ENCODE measurements around the gene CD44.

Gene CD44

GRCh38 chr11:35260342-35260985 lies 121.5 kb downstream of the CD44 start:
- TF ChIP-seq TSHZ2 (CRISPR knock-in tag; IDR thresholded peaks at IDR 0.05) (no peak), CSDC2 (CRISPR knock-in tag; IDR thresholded peaks at IDR 0.05) (no peak), ZFP3 (CRISPR knock-in tag; IDR thresholded peaks at IDR 0.05) (no peak), POU6F1 (CRISPR knock-in tag; IDR thresholded peaks at IDR 0.05; ENCODE audit: borderline replicate concordance, low read depth) (no peak), ZC3H10 (CRISPR knock-in tag; IDR thresholded peaks at IDR 0.05) (no peak), OSR1 (CRISPR knock-in tag; IDR thresholded peaks at IDR 0.05) (no peak), ZNF565 (CRISPR knock-in tag; conservative IDR thresholded peaks at IDR 0.05; ENCODE audit: low read depth) (no peak), ESRRG (CRISPR knock-in tag; IDR thresholded peaks at IDR 0.05) (no peak)
- peak; percentile 83 for ATAC-seq

GRCh38 chr11:35261197-35261596 lies 122.2 kb downstream of the CD44 start:
- peak; percentile 33; the same call in 1 of the 3 replicates for ATAC-seq
- TF ChIP-seq BACH2 (CRISPR knock-in tag; IDR thresholded peaks at IDR 0.05; ENCODE audit: borderline replicate concordance) = no peak

- ATAC-seq = no peak
- TF ChIP-seq ZC3H10 (CRISPR knock-in tag; IDR thresholded peaks at IDR 0.05) (no peak), GLIS3 (CRISPR knock-in tag; IDR thresholded peaks at IDR 0.05) (no peak), ZFP3 (CRISPR knock-in tag; IDR thresholded peaks at IDR 0.05) (no peak), CSRNP3 (CRISPR knock-in tag; IDR thresholded peaks at IDR 0.05) (no peak), RARB (CRISPR knock-in tag; IDR thresholded peaks at IDR 0.05) (no peak), TOX (CRISPR knock-in tag; IDR thresholded peaks at IDR 0.05; ENCODE audit: borderline replicate concordance) (no peak), POU6F1 (CRISPR knock-in tag; IDR thresholded peaks at IDR 0.05; ENCODE audit: borderline replicate concordance, low read depth) (no peak), OSR1 (CRISPR knock-in tag; IDR thresholded peaks at IDR 0.05) (no peak), BACH2 (CRISPR knock-in tag; IDR thresholded peaks at IDR 0.05; ENCODE audit: borderline replicate concordance) (no peak), ARNTL (CRISPR knock-in tag; IDR thresholded peaks at IDR 0.05; ENCODE audit: borderline replicate concordance, low read depth) (no peak), TCF4 (CRISPR knock-in tag; IDR thresholded peaks at IDR 0.05; ENCODE audit: borderline replicate concordance) (no peak), PATZ1 (CRISPR knock-in tag; IDR thresholded peaks at IDR 0.05; ENCODE audit: borderline replicate concordance) (no peak), SNAI2 (CRISPR knock-in tag; IDR thresholded peaks at IDR 0.05) (no peak), ZNF8 (CRISPR knock-in tag; IDR thresholded peaks at IDR 0.05) (no peak), ZNF565 (CRISPR knock-in tag; conservative IDR thresholded peaks at IDR 0.05; ENCODE audit: low read depth) (no peak), TSHZ2 (CRISPR knock-in tag; IDR thresholded peaks at IDR 0.05) (no peak), PPARA (CRISPR knock-in tag; IDR thresholded peaks at IDR 0.05; ENCODE audit: borderline replicate concordance) (no peak), CREB5 (CRISPR knock-in tag; IDR thresholded peaks at IDR 0.05; ENCODE audit: low read depth) (no peak), ESRRG (CRISPR knock-in tag; IDR thresholded peaks at IDR 0.05) (no peak), ISL1 (CRISPR knock-in tag; IDR thresholded peaks at IDR 0.05) (no peak)
These were observed 123.1 kb downstream of the CD44 start for GRCh38 chr11:35262056-35262455.
